ENCODE data around the gene NET1.
"Not testable (repeated sequence)": the region's sequence is repeated elsewhere in the genome, so short reads cannot be mapped to it uniquely, and the experiment has no call there.

DNA sequence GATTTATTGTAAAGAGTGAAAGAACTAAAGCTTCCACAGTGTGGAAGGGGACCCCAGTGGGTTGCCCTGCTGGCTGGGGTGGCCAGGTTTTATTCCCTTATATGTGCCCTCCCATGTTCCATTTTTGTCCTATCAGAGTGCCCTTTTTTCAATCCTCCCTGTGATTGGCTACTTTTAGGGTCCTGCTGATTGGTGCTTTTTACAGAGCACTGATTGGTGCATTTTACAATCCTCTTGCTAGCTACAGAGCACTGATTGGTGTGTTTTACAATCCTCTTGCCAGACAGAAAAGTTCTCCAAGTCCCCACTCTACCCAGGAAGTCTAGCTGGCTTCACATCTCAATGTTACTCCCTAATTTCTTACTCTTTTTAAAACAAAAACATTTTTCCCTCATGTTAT lies 1.6 kb upstream of the NET1 start:
- TF ChIP-seq POLR2A (IDR thresholded peaks at IDR 0.05): not testable (repeated sequence)
- TF ChIP-seq, protein P1, sequence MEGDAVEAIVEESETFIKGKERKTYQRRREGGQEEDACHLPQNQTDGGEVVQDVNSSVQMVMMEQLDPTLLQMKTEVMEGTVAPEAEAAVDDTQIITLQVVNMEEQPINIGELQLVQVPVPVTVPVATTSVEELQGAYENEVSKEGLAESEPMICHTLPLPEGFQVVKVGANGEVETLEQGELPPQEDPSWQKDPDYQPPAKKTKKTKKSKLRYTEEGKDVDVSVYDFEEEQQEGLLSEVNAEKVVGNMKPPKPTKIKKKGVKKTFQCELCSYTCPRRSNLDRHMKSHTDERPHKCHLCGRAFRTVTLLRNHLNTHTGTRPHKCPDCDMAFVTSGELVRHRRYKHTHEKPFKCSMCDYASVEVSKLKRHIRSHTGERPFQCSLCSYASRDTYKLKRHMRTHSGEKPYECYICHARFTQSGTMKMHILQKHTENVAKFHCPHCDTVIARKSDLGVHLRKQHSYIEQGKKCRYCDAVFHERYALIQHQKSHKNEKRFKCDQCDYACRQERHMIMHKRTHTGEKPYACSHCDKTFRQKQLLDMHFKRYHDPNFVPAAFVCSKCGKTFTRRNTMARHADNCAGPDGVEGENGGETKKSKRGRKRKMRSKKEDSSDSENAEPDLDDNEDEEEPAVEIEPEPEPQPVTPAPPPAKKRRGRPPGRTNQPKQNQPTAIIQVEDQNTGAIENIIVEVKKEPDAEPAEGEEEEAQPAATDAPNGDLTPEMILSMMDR (IDR thresholded peaks at IDR 0.05): not testable (repeated sequence)

Measured in lower leg skin (tissue), 3 donors.